Limb (tissue), 2 donors: ENCODE measurements around the gene IRF1.
"Not testable (repeated sequence)": the region's sequence is repeated elsewhere in the genome, so short reads cannot be mapped to it uniquely, and the experiment has no call there.

Experiments
- DNase-seq, 2 donors: peaks; one replicate each; pipeline ENCODE4 v3.0.0-alpha.2; 2016; ENCODE audit errors: extremely low spot score in 2 of 2

The IRF1 gene

GRCh38 chr5:132439521-132440089, 51.0 kb downstream of the IRF1 start:
- DNase-seq = peak in 1 of 2 donors; percentile 24

- DNase-seq = no peak
Measured at GRCh38 chr5:132438917-132439316, 51.7 kb downstream of the IRF1 start.

- DNase-seq = not testable (repeated sequence)
Measured at GRCh38 chr5:132438267-132438645, 52.3 kb downstream of the IRF1 start.

- DNase-seq = peak; percentile 48 to 58
Measured at GRCh38 chr5:132437604-132438266, 52.8 kb downstream of the IRF1 start.

- no peak for DNase-seq
Measured at GRCh38 chr5:132436936-132437335, 53.6 kb downstream of the IRF1 start.

- DNase-seq = no peak
Measured at GRCh38 chr5:132435886-132436285, 54.7 kb downstream of the IRF1 start.

- no peak for DNase-seq
Measured at GRCh38 chr5:132435447-132435846, 55.1 kb downstream of the IRF1 start.

- no peak for DNase-seq
Measured at GRCh38 chr5:132434416-132435286, 55.9 kb downstream of the IRF1 start.

GRCh38 chr5:132433141-132433540, 57.4 kb downstream of the IRF1 start:
- no peak for DNase-seq

GRCh38 chr5:132431632-132432031, 58.9 kb downstream of the IRF1 start:
- no peak for DNase-seq
